CD4-positive, alpha-beta T cell treated with Interleukin-6 at 100 ng/mL for 8 hours (primary cell): ENCODE data around the gene CCDC3.
"Not testable (repeated sequence)": the region's sequence is repeated elsewhere in the genome, so short reads cannot be mapped to it uniquely, and the experiment has no call there.

Experiments
- DNase-seq: peaks from one replicate; pipeline ENCODE4 v3.0.0-alpha.2; 2020; ENCODE audit warnings: mixed read lengths, low spot score

The CCDC3 gene

GRCh38 chr10:13000431-13000830 is 1.1 kb downstream of the CCDC3 start:
- no peak for DNase-seq

GRCh38 chr10:12999849-13000248 is 1.7 kb downstream of the CCDC3 start:
- no peak for DNase-seq

- DNase-seq, result no peak
Measured at GRCh38 chr10:12995425-12995861, 6.1 kb downstream of the CCDC3 start.

DNA sequence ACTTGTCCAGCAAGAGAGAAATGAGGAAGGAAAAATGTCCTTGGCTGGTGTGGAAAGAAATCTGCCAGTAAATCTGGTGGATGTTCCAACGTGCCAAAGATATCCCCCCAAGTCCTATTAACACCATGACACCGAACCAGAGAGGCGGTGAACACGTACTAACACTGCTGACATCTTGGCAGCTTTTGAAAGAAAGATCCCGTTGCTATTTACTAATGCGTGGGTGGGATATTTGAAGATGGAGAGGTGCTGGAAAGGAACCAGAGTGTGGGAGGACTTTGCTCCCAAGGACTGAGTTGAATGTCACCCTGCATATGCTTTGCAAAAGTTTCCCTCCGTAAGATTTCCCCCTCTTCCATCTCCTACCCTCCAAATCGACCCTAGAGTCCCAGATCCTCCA is 7.9 kb downstream of the CCDC3 start:
- DNase-seq, result no peak

DNA sequence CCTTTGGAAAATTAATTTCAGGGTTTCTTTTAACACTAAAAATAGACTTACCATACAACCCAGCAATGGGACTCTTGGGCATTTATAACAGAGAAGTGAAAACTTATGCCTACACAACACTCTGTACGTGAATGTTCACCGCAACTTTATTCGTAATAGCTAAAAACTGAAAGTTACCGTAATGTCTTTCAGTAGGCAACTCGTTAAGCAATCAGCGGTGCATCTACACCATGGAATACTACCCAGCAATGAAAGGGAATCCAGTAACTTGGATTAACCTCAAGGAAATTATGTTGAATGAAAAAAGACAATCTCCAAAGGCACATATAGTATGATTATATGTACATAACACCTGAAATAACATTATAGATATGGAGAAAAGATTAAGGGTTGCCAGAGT is 16.2 kb downstream of the CCDC3 start:
- DNase-seq, result no peak

GRCh38 chr10:12984165-12984747 is 17.3 kb downstream of the CCDC3 start:
- DNase-seq, result no peak

DNA sequence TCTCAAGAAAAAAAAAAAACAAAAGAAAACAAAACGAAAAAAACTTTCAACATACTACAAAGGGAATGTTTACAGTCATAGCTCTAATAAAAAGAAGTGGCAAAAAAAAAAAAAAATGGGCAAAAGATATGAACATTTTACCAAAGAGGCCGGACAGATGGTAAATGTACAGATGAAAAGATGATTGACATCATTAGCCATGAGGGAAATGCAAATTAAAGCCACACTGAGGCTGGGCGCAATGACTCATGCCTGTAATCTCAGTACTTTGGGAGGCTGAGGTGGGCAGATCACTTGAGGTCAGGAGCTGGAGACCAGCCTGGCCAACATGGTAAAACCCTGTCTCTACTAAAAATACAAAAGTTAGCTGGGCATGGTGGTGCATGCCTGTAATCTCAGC is 17.9 kb downstream of the CCDC3 start:
- DNase-seq, result not testable (repeated sequence)

DNA sequence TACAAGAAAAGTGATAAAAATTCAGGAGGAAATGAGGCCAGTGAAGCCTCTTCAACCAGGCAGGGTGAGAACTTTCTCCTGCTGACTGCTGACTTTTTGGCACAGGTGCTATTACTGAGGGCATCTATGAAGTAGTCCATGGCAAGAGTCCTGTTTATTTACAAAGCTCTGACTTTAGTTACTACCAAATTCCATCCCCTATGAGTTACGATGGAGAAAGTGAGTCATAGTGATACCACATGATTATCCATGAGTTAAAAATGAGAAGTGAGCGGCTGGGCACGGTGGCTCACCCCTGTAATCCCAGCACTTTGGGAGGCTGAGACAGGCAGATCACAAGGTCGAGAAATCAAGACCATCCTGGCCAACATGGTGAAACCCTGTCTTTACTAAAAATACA is 19.9 kb downstream of the CCDC3 start:
- DNase-seq, result no peak

DNA sequence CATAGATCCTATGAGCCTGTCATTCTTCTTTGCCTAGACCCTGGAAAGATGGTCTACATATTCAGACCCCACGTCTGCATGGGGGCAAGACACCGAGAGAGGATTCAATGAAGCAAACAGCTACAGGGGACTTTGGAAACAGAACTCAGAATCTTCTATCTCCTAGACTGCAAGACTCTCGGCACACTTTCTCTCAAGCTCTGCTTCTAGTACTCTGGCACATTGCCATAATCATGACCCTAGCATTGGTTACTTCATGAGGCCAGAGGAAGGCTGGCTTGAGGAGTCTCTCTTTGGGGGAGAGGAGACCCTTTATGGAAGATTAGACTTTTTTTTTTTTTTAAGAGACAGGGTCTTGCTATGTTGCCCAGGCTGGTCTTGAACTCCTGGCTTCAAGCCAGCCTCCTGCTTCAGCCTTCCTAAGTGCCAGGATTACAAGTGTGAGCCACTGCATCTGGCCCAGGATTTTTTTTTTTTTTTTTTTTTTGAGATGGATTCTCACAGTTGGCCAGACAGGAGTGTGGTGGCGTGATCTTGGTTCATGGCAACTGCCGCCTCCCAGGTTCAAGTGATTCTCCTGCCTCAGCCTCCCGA is 20.7 kb downstream of the CCDC3 start:
- no peak for DNase-seq

DNA sequence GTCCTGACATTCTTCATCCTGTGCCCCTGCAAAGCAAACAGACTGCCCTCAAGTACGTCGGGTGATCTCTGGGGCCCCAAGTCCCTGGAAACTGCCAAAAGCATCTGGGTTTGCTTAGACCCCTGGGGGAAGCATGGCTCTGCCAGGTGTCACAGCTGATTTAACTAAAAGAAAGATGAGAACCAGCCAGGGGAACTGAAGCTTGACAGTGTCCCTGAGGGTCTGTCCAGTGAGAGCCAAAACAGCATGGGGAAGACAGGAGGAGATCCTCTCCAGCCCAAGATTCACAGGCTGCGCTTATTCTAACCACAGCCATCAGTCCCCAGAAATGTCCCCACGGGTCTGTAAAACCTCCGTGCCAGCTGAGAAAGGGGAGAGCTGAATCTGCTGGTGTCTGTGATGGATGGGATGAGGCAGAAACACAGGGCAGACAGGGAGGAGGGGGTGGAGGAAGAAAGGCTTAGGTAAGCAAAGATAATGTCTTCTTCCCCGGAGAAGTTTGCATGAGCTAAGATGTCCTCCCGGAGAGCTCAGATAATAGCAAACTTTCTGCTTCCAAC is 21.3 kb downstream of the CCDC3 start:
- no peak for DNase-seq

GRCh38 chr10:12978891-12979290 is 22.6 kb downstream of the CCDC3 start:
- no peak for DNase-seq

- no peak for DNase-seq
Measured at GRCh38 chr10:12975906-12976305, 25.6 kb downstream of the CCDC3 start.

GRCh38 chr10:12975266-12975665 is 26.2 kb downstream of the CCDC3 start:
- DNase-seq, result no peak

- DNase-seq, result no peak
Measured at GRCh38 chr10:12974491-12975199, 26.9 kb downstream of the CCDC3 start.

DNA sequence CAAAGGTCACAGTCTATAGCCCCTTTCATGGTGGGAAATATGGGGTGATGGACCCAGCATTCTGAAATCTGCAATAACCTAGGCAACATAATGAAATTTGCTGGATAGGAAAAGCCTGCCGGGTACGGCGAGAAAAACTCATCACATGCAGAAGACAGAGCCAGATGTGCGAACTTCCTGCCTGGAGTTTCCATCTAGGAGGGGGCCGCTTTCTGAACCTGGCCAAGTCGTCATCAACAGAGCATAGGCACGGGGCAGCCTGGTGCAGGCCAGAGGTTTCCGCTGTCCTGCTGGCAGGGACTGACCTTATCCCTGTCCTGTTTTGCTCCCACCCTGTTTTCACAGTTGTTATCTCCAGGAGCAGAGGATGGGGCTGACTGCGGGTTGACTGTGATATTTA is 27.4 kb downstream of the CCDC3 start:
- DNase-seq, result no peak

- DNase-seq, result no peak
Measured at GRCh38 chr10:12973149-12973718, 28.3 kb downstream of the CCDC3 start.

DNA sequence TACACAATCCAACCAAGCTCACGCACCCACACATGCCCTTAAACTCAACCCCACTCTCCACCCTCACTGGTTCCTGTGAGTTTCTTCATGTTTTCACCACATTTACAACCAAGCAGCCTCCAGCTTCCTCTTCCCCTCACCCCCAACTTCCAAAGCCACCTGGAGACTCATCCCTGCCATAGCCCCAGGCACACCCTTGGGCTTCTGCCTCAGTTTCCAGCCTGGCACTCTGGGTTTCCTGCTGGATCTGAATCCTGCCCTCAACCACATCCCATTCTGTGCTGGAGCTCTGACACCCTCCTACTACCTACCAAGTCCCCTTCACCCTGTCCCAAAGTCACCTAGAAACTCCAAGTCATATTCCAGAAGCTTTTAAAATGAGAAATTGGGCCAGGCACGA is 29.4 kb downstream of the CCDC3 start:
- no peak for DNase-seq

GRCh38 chr10:12971001-12971788 is 30.3 kb downstream of the CCDC3 start:
- no peak for DNase-seq

DNA sequence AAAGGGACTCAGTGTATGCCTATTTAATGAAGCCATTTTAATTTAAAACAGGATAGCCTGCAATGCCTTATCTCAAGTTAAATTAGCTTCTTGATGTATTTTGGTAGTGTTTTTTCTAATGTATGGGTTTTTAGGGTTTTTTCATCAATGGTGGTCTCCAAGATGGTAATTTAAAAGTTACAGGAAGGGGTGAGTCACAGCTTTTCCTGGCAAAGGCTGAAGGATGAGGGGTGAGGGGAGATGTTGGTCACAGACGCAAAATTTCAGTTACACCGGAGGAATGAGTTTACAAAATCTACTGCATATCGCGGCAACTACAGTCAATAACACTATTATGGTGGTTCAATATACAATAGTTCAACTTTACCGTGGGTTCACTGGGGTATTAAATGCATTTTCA is 31.6 kb downstream of the CCDC3 start:
- DNase-seq, result no peak

DNA sequence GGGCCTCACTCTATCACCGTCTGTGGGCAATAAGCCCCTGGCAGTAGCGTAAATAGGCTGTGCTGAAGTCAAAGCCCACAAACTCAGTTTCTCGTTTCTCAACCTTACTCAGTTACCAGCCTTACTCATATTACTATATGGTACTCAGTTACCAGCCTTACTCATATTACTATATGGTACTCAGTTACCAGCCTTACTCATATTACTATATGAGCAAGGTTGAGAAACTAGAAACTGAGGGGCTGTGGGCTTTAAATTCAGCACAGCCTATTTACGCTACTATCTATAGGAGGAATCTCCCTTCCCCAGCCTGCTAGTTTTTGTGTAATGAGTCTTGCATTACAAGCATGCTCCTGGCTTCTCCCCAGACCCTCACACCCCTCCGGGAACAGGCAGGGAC is 35.4 kb downstream of the CCDC3 start:
- no peak for DNase-seq

DNA sequence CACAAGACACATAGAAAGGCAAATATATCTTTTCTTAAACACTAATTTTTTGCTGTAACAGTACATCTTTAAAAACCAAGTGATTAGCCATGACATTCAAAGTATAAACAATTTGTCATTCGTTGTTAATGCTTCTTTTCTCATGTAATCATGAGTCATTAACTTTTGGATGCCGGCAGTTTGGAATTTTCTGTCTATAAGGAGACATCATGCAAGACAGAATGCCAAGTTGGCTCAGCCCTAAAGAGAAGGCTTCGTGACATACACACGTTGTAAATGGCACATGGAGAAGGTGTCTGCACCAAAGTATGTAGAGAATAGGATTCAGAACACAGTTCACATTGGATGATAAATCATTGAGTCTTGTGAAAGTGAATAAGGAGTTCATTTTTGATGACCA is 35.9 kb downstream of the CCDC3 start:
- no peak for DNase-seq

DNA sequence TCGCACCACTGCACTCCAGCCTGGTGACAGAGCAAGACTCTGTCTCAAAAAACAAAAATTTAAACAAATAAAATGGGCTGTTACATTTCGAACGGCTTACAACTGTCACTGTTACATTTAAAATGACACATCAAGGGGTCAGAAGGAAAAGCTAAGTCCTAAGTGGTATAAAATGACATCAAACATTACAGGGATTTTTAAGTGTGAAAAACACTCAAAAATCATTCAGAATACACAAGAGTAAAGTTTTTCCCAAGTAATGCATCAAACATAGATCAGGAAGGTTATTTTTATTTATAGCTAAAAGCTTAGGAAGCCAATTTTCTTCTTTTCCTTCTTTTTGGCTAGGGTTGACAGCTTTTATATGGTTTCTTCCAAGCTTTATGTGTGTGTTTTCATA is 39.0 kb downstream of the CCDC3 start:
- no peak for DNase-seq
